Cardiac fibroblast (primary cell): ENCODE data around the gene PUM1.

Source experiments
- DNase-seq, 2 donors: peaks; one replicate each; pipeline versions ENCODE4 v3.0.0 to v3.0.0-alpha.2; 2010; ENCODE audit warnings: low read depth in 2 of 2
- H3K4me3 ChIP-seq, 2 donors: replicated peaks in 1 of 2; 1 replicate in 1 of 2; 2 replicates in 1 of 2; pipeline ENCODE4 v1.5.1; 2011; ENCODE audit warnings: low read depth in 2 of 2, low read length in 2 of 2, mild to moderate bottlenecking in 2 of 2, moderate library complexity in 1 of 2
- TF ChIP-seq, protein P1 (sequence below): IDR thresholded peaks from one replicate; pipeline ENCODE4 v1.5.1; 2011; ENCODE audit warnings: low read depth, mild to moderate bottlenecking, low read length, inconsistent platforms

Gene PUM1

DNA sequence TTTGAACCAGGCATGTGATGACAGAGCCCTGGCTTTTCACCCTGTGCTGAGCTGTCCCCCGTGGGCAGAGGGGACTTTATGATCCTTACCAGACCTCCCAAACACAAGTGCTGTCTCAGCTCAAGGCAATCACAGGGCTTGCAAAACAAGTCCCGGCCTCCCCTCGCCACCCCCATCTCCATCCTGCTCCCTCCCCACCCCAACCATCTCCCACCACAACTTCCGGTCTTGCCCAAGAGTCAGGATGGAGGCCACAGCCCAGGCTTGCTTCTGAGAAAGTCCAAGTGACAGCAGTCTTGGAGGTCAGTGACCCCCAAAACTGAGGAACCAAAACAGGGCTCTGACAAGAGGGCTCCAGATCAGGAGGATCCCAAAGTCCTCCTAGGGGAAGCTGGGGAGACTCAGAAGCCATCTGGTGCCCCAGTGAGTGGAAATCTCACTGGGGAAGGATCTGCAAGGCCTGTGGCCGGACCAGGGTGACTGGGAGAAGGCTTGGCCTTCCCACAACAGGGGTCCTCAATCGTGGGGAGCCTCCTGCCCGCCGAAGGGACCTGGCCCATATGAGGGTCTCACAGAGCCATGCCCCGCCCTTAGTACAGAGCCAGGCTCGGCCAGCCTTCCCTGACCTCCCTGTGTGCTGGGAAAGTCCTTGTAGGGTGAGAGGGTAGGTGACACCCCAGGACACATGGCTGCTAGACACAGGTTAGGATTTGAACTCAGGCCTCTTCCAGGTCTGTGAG, 152.4 kb downstream of the PUM1 start:
- TF ChIP-seq, protein P1, sequence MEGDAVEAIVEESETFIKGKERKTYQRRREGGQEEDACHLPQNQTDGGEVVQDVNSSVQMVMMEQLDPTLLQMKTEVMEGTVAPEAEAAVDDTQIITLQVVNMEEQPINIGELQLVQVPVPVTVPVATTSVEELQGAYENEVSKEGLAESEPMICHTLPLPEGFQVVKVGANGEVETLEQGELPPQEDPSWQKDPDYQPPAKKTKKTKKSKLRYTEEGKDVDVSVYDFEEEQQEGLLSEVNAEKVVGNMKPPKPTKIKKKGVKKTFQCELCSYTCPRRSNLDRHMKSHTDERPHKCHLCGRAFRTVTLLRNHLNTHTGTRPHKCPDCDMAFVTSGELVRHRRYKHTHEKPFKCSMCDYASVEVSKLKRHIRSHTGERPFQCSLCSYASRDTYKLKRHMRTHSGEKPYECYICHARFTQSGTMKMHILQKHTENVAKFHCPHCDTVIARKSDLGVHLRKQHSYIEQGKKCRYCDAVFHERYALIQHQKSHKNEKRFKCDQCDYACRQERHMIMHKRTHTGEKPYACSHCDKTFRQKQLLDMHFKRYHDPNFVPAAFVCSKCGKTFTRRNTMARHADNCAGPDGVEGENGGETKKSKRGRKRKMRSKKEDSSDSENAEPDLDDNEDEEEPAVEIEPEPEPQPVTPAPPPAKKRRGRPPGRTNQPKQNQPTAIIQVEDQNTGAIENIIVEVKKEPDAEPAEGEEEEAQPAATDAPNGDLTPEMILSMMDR, result no peak
- no peak overlapping the region for H3K4me3 ChIP-seq
- peak in 1 of 2 donors; percentile 69 for DNase-seq

DNA sequence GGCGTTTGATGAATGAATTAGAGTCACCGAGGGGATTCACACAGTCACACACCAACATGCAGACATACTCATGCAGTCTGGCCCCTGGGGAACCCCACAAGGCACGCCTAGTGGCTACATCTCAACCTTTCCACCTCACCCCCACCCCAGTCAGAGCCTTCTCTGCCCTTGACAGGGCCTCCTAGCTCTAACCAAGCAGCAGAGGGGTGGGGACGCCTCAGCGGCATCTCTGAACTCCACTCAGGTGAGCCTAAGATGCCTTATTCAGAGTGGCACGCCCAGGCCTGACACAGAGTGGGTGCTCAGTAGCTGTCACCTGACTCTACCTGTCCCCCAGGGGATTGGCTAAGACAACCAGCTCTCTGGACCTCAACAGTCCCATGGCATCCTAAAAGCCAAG, 153.3 kb downstream of the PUM1 start:
- H3K4me3 ChIP-seq, result no peak overlapping the region
- DNase-seq, result no peak
- TF ChIP-seq, protein P1, result no peak

DNA sequence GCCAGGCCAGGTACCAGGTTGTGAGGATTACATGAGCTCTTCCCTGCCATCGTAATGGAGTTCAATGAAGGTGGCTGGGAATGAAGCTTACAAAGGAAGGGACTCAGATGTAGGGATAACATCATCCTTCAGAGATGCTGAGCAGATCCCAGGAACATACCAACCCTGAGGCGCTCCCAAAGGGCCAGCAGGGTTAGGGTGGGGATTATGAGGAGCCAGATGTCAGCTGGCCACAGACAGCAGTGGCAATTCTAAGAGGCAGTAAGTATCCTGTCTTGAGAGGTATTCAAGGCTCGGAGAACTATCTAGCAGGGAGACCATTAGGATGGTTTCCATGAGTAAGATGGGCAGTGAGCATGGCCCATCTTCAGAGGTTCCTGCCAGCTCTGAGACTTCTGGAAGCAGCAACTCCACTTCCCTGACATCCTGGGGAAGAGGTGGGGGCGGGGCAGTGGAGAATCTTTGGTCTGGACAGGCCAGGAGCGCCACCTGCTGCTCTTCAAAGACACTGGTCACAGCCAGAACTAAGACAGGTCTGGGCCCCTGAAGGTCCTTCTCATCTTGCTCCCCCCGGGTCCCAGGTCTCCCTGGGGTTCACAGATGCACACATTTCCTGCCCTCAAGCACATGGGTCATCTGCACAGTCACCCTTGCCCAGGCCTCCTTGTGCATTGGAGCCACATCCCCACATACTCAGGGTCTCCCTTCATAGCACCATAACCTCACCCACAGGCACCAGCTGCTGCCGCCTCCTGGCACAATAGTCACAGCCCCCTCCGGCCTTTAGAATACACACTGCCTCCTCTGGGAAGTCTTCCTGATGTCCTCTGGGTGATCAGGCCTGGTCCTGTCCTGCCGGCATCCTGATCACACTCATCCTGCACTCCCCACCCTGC, 154.2 kb downstream of the PUM1 start:
- peak; percentile 84 to 91 for DNase-seq
- TF ChIP-seq, protein P1, result peak; percentile 85
- no peak overlapping the region for H3K4me3 ChIP-seq

- TF ChIP-seq, protein P1, result no peak
- peak overlapping the region in 1 of 2 donors; percentile 46 for H3K4me3 ChIP-seq
- DNase-seq, result no peak
Observed at GRCh38 chr1:30909365-30910068, 156.0 kb downstream of the PUM1 start.

- TF ChIP-seq, protein P1, result no peak
- peak in 1 of 2 donors; percentile 48 for DNase-seq
- peak within 1 kb of the TSS; percentile 56 to 85 for H3K4me3 ChIP-seq
Observed at GRCh38 chr1:30908696-30909364, 156.7 kb downstream of the PUM1 start, which contains the start of gene SDC3. Gene SDC3, minus strand, starts transcription at chr1:30908758. Its CDS starts 172 bp downstream, at chr1:30908586.

DNA sequence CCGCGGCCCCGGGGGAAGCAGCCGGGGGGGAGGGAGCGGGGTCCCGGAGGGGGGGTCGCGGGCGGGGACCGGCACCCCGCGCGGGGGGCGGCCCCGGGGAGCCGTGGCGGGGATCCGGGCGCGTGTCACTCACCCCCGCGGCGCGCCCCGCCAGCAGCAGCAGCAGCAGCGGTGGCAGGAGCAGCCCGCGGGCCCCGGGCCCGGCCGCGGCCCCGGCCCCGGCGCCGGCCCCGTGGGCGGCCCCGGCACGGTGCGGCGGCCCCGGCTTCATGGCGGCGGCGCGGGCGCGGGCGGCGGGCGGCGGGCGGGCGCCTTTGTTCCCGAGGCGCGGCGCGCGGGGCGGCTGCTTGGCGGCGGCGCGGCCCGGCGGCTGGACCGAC, 157.2 kb downstream of the PUM1 start:
- peak overlapping the region; percentile 56 to 85 for H3K4me3 ChIP-seq
- TF ChIP-seq, protein P1, result no peak
- no peak for DNase-seq
